ENCODE results near the gene ZMYND11. TPM values are rescaled to one million over a fixed set of nuclear protein-coding genes. Genes with fewer than 3 reads are reported as not detected.

Gene ZMYND11
- total RNA-seq, 1 donor from 2014 or later: 41.6 TPM

Other genes starting within 250 kb of the ZMYND11 start
- gene TUBB8, start 86.2 kb upstream of the ZMYND11 start, total RNA-seq (ENCODE audit: unreplicated experiment): 0.69 TPM

All from endothelial cell (in vitro differentiated cells).